ENCODE results near the gene NOS3. TPM values are rescaled to one million over a fixed set of nuclear protein-coding genes. Genes with fewer than 3 reads are reported as not detected.
A peak's percentile ranks its signal among the peaks of the same experiment; 100 is the strongest.

The NOS3 gene
- polyA plus RNA-seq, 1 donor from 2014 or later: not detected

DNA sequence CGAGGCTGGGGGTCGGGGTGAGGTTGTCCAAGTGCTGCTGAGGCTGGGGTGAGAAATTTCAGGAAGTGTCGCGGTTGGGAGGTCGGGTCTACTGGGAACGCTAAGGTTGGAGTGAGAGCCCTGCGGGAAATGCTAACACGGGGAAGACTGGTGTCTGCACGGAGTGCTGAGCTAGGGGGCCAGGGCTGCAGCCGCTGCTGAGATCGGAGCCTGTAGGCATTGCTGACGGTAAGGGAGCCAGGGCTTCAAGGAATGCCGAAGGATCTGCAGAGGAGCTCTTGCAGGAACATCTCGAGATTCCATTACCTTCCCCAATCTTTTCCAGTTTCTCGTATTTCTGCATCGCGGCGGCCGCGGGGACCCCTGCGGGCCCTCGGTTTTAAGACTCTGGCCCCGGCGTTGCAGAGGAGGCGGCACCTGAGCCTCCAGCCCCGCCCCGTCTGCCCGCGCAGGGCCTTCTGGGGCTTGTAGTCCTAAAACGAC lies 66.7 kb downstream of the NOS3 start, which contains the start of gene CDK5:
TSS of gene CDK5 (minus strand) at position 392 of the 483 bp plus-strand sequence. CDS start at position 343, 49 bp downstream.
- peak within 1 kb of the TSS; percentile 88 for H3K9ac ChIP-seq (ENCODE audit: low read length)
- TF ChIP-seq TAF1 (IDR thresholded peaks at IDR 0.05; ENCODE audit: low read depth): peak; percentile 28
- peak; percentile 28 for TF ChIP-seq RAD21 (conservative IDR thresholded peaks at IDR 0.05)
- no peak for TF ChIP-seq EP300 (conservative IDR thresholded peaks at IDR 0.05; ENCODE audit: poor library complexity, severe bottlenecking)
- peak within 1 kb of the TSS; percentile 94 for H3K4me2 ChIP-seq (ENCODE audit: low read length)
- H3K79me2 ChIP-seq (replicated peaks; ENCODE audit: insufficient read depth, low read length): no peaks in the 10 kb centered on the region
- H3K4me3 ChIP-seq (ENCODE audit: low read length): peak within 1 kb of the TSS; percentile 92
- H3F3A ChIP-seq (ENCODE audit: insufficient read depth, low read length, poor library complexity, severe bottlenecking): peaks cover 6% of the 10 kb centered on the region
- no peaks in the 10 kb centered on the region for H3K36me3 ChIP-seq (ENCODE audit: insufficient read depth, low read length)
- no peaks in the 10 kb centered on the region for H3K9me2 ChIP-seq (ENCODE audit: insufficient read depth, low read length)
- H4K20me1 ChIP-seq (ENCODE audit: insufficient read depth): no peaks in the 10 kb centered on the region
- H2AFZ ChIP-seq (ENCODE audit: low read depth, low read length): peak within 1 kb of the TSS; percentile 84
- H3K27me3 ChIP-seq (ENCODE audit: insufficient read depth, low read depth, low read length): peaks cover 7% of the 10 kb centered on the region
- no peaks in the 10 kb centered on the region for H3K9me3 ChIP-seq (ENCODE audit: low read length)
- peak within 1 kb of the TSS; percentile 95 for H3K27ac ChIP-seq (ENCODE audit: low read length)

GRCh38 chr7:151057989-151058780 lies 67.4 kb downstream of the NOS3 start:
- no peaks in the 10 kb centered on the region for H3K79me2 ChIP-seq (replicated peaks; ENCODE audit: insufficient read depth, low read length)
- H3F3A ChIP-seq (ENCODE audit: insufficient read depth, low read length, poor library complexity, severe bottlenecking): peaks cover 6% of the 10 kb centered on the region
- peak overlapping the region; percentile 88 for H3K9ac ChIP-seq (ENCODE audit: low read length)
- no peaks in the 10 kb centered on the region for H4K20me1 ChIP-seq (ENCODE audit: insufficient read depth)
- H3K4me3 ChIP-seq (ENCODE audit: low read length): peak overlapping the region; percentile 92
- H3K27me3 ChIP-seq (ENCODE audit: insufficient read depth, low read depth, low read length): peaks cover 7% of the 10 kb centered on the region
- peak overlapping the region; percentile 84 for H3K4me2 ChIP-seq (ENCODE audit: low read length)
- no peaks in the 10 kb centered on the region for H3K9me2 ChIP-seq (ENCODE audit: insufficient read depth, low read length)
- TF ChIP-seq CTCF (IDR thresholded peaks at IDR 0.05; ENCODE audit: poor library complexity, severe bottlenecking) (peak; percentile 32), RAD21 (conservative IDR thresholded peaks at IDR 0.05) (no peak), TAF1 (IDR thresholded peaks at IDR 0.05; ENCODE audit: low read depth) (peak; percentile 31), EZH2 (IDR thresholded peaks at IDR 0.05; ENCODE audit: borderline replicate concordance, insufficient read depth, low read length, poor library complexity, severe bottlenecking) (no peak), REST (IDR thresholded peaks at IDR 0.05; ENCODE audit: borderline replicate concordance) (no peak), SMC3 (conservative IDR thresholded peaks at IDR 0.05; ENCODE audit: poor library complexity) (no peak), MXI1 (conservative IDR thresholded peaks at IDR 0.05; ENCODE audit: poor library complexity, severe bottlenecking) (peak; percentile 78), POLR2AphosphoS5 (IDR thresholded peaks at IDR 0.05) (peak; percentile 61), EP300 (conservative IDR thresholded peaks at IDR 0.05; ENCODE audit: poor library complexity, severe bottlenecking) (peak; percentile 31)
- H3K9me3 ChIP-seq (ENCODE audit: low read length): no peaks in the 10 kb centered on the region
- no peaks in the 10 kb centered on the region for H3K36me3 ChIP-seq (ENCODE audit: insufficient read depth, low read length)
- H2AFZ ChIP-seq (ENCODE audit: low read depth, low read length): peak overlapping the region; percentile 84
- peak overlapping the region; percentile 95 for H3K27ac ChIP-seq (ENCODE audit: low read length)
